Activated CD8-positive, alpha-beta memory T cell treated with anti-CD3 and anti-CD28 coated beads for 36 hours (primary cell): ENCODE data around the gene DTX2. TPM values are rescaled to one million over a fixed set of nuclear protein-coding genes. Genes with fewer than 3 reads are reported as not detected.
"Not testable (repeated sequence)": the region's sequence is repeated elsewhere in the genome, so short reads cannot be mapped to it uniquely, and the experiment has no call there.

ENCODE experiments used
- CTCF ChIA-PET: fragments of 350-600 bp; sonication (Branson Sonifier 250); formaldehyde crosslinking; loops from one replicate; lab custom pipeline; 2021; ENCODE audit warnings: antibody characterized with exemption; lab: Charles Lee
- POLR2A ChIA-PET: fragments of 350-600 bp; sonication (Branson Sonifier 250); formaldehyde crosslinking; loops from one replicate; lab custom pipeline; 2021; ENCODE audit warnings: antibody characterized with exemption; lab: Charles Lee
- total RNA-seq, 2 experiments: library from RNA; stranded (reverse); gene quantifications; one replicate each; pipeline ENCODE4 v1.2.3, GENCODE V29; 2021

Gene DTX2
- total RNA-seq, 2 experiments from 2014 or later = 17.1 to 21.9 TPM

GRCh38 chr7:76441792-76442191 lies 19.7 kb upstream of the DTX2 start:
- POLR2A ChIA-PET, CTCF ChIA-PET: not testable (repeated sequence)

GRCh38 chr7:76442664-76443446 lies 18.7 kb upstream of the DTX2 start:
- CTCF ChIA-PET = not testable (repeated sequence)

GRCh38 chr7:76443846-76444245 lies 17.7 kb upstream of the DTX2 start:
- POLR2A ChIA-PET, CTCF ChIA-PET: not testable (repeated sequence)

More at GRCh38 chr7:76442664-76443446, 18.7 kb upstream of the DTX2 start:
- POLR2A ChIA-PET = not testable (repeated sequence)

- CTCF ChIA-PET, POLR2A ChIA-PET: not testable (repeated sequence)
These were observed 15.9 kb upstream of the DTX2 start for GRCh38 chr7:76445577-76446008.

- CTCF ChIA-PET, POLR2A ChIA-PET: not testable (repeated sequence)
These were observed 4.5 kb upstream of the DTX2 start for GRCh38 chr7:76457017-76457416.

- POLR2A ChIA-PET, CTCF ChIA-PET: not testable (repeated sequence)
These were observed 3.0 kb upstream of the DTX2 start for GRCh38 chr7:76458504-76458903.

- POLR2A ChIA-PET, CTCF ChIA-PET: not testable (repeated sequence)
These were observed 742 bp upstream of the DTX2 start for GRCh38 chr7:76460767-76461166.

GRCh38 chr7:76462271-76462882 lies 868 bp downstream of the DTX2 start:
- CTCF ChIA-PET, POLR2A ChIA-PET: not testable (repeated sequence)

- POLR2A ChIA-PET, CTCF ChIA-PET: not testable (repeated sequence)
These were observed 3.5 kb downstream of the DTX2 start for GRCh38 chr7:76464959-76465358.

GRCh38 chr7:76465950-76466349 lies 4.4 kb downstream of the DTX2 start:
- CTCF ChIA-PET, POLR2A ChIA-PET: not testable (repeated sequence)

GRCh38 chr7:76467743-76468404 lies 6.4 kb downstream of the DTX2 start:
- POLR2A ChIA-PET, CTCF ChIA-PET: not testable (repeated sequence)

GRCh38 chr7:76471556-76472221 lies 10.2 kb downstream of the DTX2 start:
- POLR2A ChIA-PET, CTCF ChIA-PET: not testable (repeated sequence)

GRCh38 chr7:76473097-76473496 lies 11.6 kb downstream of the DTX2 start:
- CTCF ChIA-PET, POLR2A ChIA-PET: not testable (repeated sequence)

GRCh38 chr7:76476280-76476679 lies 14.8 kb downstream of the DTX2 start:
- CTCF ChIA-PET = not testable (repeated sequence)

GRCh38 chr7:76476742-76477474 lies 15.4 kb downstream of the DTX2 start:
- POLR2A ChIA-PET = not testable (repeated sequence)

More at GRCh38 chr7:76476280-76476679, 14.8 kb downstream of the DTX2 start:
- POLR2A ChIA-PET = not testable (repeated sequence)

GRCh38 chr7:76479628-76480027 lies 18.1 kb downstream of the DTX2 start:
- CTCF ChIA-PET, POLR2A ChIA-PET: not testable (repeated sequence)

More at GRCh38 chr7:76476742-76477474, 15.4 kb downstream of the DTX2 start:
- CTCF ChIA-PET = not testable (repeated sequence)

GRCh38 chr7:76480403-76481253 lies 19.1 kb downstream of the DTX2 start:
- POLR2A ChIA-PET, CTCF ChIA-PET: not testable (repeated sequence)

GRCh38 chr7:76482660-76483059 lies 21.2 kb downstream of the DTX2 start:
- CTCF ChIA-PET, POLR2A ChIA-PET: not testable (repeated sequence)
